ENCODE results near the gene COBL. TPM values are rescaled to one million over a fixed set of nuclear protein-coding genes. Genes with fewer than 3 reads are reported as not detected.

Gene COBL
- total RNA-seq, 1 donor from 2014 or later: 53.2 TPM

- no peaks in the 10 kb centered on the region for H3K9me3 ChIP-seq (ENCODE audit: control insufficient read depth in 3 of 3, low read length in 3 of 3)
- no peaks in the 10 kb centered on the region for H3K27me3 ChIP-seq (ENCODE audit: control insufficient read depth in 3 of 3, insufficient read depth in 3 of 3, low read length in 3 of 3)
- H3K36me3 ChIP-seq (ENCODE audit: control insufficient read depth in 3 of 3, insufficient read depth in 3 of 3, low read length in 3 of 3): no peaks in the 10 kb centered on the region
- H3K9ac ChIP-seq (ENCODE audit: low read depth in 1 of 3, low read length in 3 of 3): peak overlapping the region in 2 of 3 donors; percentile 61 to 70
- H3K27ac ChIP-seq (ENCODE audit: low read depth, low read length): no peak overlapping the region
- H3K4me1 ChIP-seq (ENCODE audit: control insufficient read depth in 3 of 3, insufficient read depth in 3 of 3, low read length in 3 of 3): peaks cover 35 to 84% (median 51%) of the 10 kb centered on the region in 3 donors
- H3K4me3 ChIP-seq (ENCODE audit: low read length in 3 of 3): peak overlapping the region in 2 of 3 donors; percentile 58 to 59
These were observed 86.8 kb downstream of the COBL start for GRCh38 chr7:51229620-51230323.

GRCh38 chr7:51229106-51229537, 87.5 kb downstream of the COBL start:
- peak overlapping the region; percentile 61 to 77 (median 70) for H3K9ac ChIP-seq (ENCODE audit: low read depth in 1 of 3, low read length in 3 of 3)
- H3K27ac ChIP-seq (ENCODE audit: low read depth, low read length): peak overlapping the region; percentile 53
- no peaks in the 10 kb centered on the region for H3K27me3 ChIP-seq (ENCODE audit: control insufficient read depth in 3 of 3, insufficient read depth in 3 of 3, low read length in 3 of 3)
- no peaks in the 10 kb centered on the region for H3K9me3 ChIP-seq (ENCODE audit: control insufficient read depth in 3 of 3, low read length in 3 of 3)
- H3K36me3 ChIP-seq (ENCODE audit: control insufficient read depth in 3 of 3, insufficient read depth in 3 of 3, low read length in 3 of 3): no peaks in the 10 kb centered on the region
- peaks cover 33 to 79% (median 44%) of the 10 kb centered on the region in 3 donors for H3K4me1 ChIP-seq (ENCODE audit: control insufficient read depth in 3 of 3, insufficient read depth in 3 of 3, low read length in 3 of 3)
- peak overlapping the region; percentile 58 to 66 (median 59) for H3K4me3 ChIP-seq (ENCODE audit: low read length in 3 of 3)

GRCh38 chr7:51228386-51228958, 88.1 kb downstream of the COBL start:
- Histone ChIP-seq H3K36me3 (ENCODE audit: control insufficient read depth in 3 of 3, insufficient read depth in 3 of 3, low read length in 3 of 3) (no peaks in the 10 kb centered on the region), H3K27me3 (ENCODE audit: control insufficient read depth in 3 of 3, insufficient read depth in 3 of 3, low read length in 3 of 3) (no peaks in the 10 kb centered on the region), H3K9me3 (ENCODE audit: control insufficient read depth in 3 of 3, low read length in 3 of 3) (no peaks in the 10 kb centered on the region), H3K4me3 (ENCODE audit: low read length in 3 of 3) (peak overlapping the region in 2 of 3 donors; percentile 59 to 66), H3K4me1 (ENCODE audit: control insufficient read depth in 3 of 3, insufficient read depth in 3 of 3, low read length in 3 of 3) (peaks cover 29 to 80% (median 41%) of the 10 kb centered on the region in 3 donors), H3K27ac (ENCODE audit: low read depth, low read length) (peak overlapping the region; percentile 53), H3K9ac (ENCODE audit: low read depth in 1 of 3, low read length in 3 of 3) (peak overlapping the region; percentile 61 to 77 (median 70))

GRCh38 chr7:51227861-51228260, 88.7 kb downstream of the COBL start:
- Histone ChIP-seq H3K4me3 (ENCODE audit: low read length in 3 of 3) (no peak overlapping the region), H3K27ac (ENCODE audit: low read depth, low read length) (no peak overlapping the region), H3K4me1 (ENCODE audit: control insufficient read depth in 3 of 3, insufficient read depth in 3 of 3, low read length in 3 of 3) (peaks cover 24 to 76% (median 36%) of the 10 kb centered on the region in 3 donors), H3K36me3 (ENCODE audit: control insufficient read depth in 3 of 3, insufficient read depth in 3 of 3, low read length in 3 of 3) (no peaks in the 10 kb centered on the region), H3K9ac (ENCODE audit: low read depth in 1 of 3, low read length in 3 of 3) (no peak overlapping the region), H3K9me3 (ENCODE audit: control insufficient read depth in 3 of 3, low read length in 3 of 3) (no peaks in the 10 kb centered on the region), H3K27me3 (ENCODE audit: control insufficient read depth in 3 of 3, insufficient read depth in 3 of 3, low read length in 3 of 3) (no peaks in the 10 kb centered on the region)

- peaks cover 24 to 76% (median 36%) of the 10 kb centered on the region in 3 donors for H3K4me1 ChIP-seq (ENCODE audit: control insufficient read depth in 3 of 3, insufficient read depth in 3 of 3, low read length in 3 of 3)
- no peaks in the 10 kb centered on the region for H3K9me3 ChIP-seq (ENCODE audit: control insufficient read depth in 3 of 3, low read length in 3 of 3)
- no peaks in the 10 kb centered on the region for H3K36me3 ChIP-seq (ENCODE audit: control insufficient read depth in 3 of 3, insufficient read depth in 3 of 3, low read length in 3 of 3)
- no peaks in the 10 kb centered on the region for H3K27me3 ChIP-seq (ENCODE audit: control insufficient read depth in 3 of 3, insufficient read depth in 3 of 3, low read length in 3 of 3)
- no peak overlapping the region for H3K27ac ChIP-seq (ENCODE audit: low read depth, low read length)
- H3K4me3 ChIP-seq (ENCODE audit: low read length in 3 of 3): no peak overlapping the region
- no peak overlapping the region for H3K9ac ChIP-seq (ENCODE audit: low read depth in 1 of 3, low read length in 3 of 3)
These were observed 89.6 kb downstream of the COBL start for GRCh38 chr7:51226916-51227535.

- Histone ChIP-seq H3K4me3 (ENCODE audit: low read length in 3 of 3) (no peak overlapping the region), H3K27ac (ENCODE audit: low read depth, low read length) (no peak overlapping the region)
These were observed 90.4 kb downstream of the COBL start for GRCh38 chr7:51226063-51226755.

GRCh38 chr7:51224811-51225595, 91.6 kb downstream of the COBL start:
- no peak overlapping the region for H3K27ac ChIP-seq (ENCODE audit: low read depth, low read length)
- H3K9ac ChIP-seq (ENCODE audit: low read depth in 1 of 3, low read length in 3 of 3): no peak overlapping the region
- no peaks in the 10 kb centered on the region for H3K27me3 ChIP-seq (ENCODE audit: control insufficient read depth in 3 of 3, insufficient read depth in 3 of 3, low read length in 3 of 3)
- peaks cover 21 to 57% (median 24%) of the 10 kb centered on the region in 3 donors for H3K4me1 ChIP-seq (ENCODE audit: control insufficient read depth in 3 of 3, insufficient read depth in 3 of 3, low read length in 3 of 3)
- H3K4me3 ChIP-seq (ENCODE audit: low read length in 3 of 3): no peak overlapping the region
- no peaks in the 10 kb centered on the region for H3K9me3 ChIP-seq (ENCODE audit: control insufficient read depth in 3 of 3, low read length in 3 of 3)
- no peaks in the 10 kb centered on the region for H3K36me3 ChIP-seq (ENCODE audit: control insufficient read depth in 3 of 3, insufficient read depth in 3 of 3, low read length in 3 of 3)

More at GRCh38 chr7:51226063-51226755, 90.4 kb downstream of the COBL start:
- Histone ChIP-seq H3K9me3 (ENCODE audit: control insufficient read depth in 3 of 3, low read length in 3 of 3) (no peaks in the 10 kb centered on the region), H3K4me1 (ENCODE audit: control insufficient read depth in 3 of 3, insufficient read depth in 3 of 3, low read length in 3 of 3) (peaks cover 24 to 68% (median 30%) of the 10 kb centered on the region in 3 donors), H3K36me3 (ENCODE audit: control insufficient read depth in 3 of 3, insufficient read depth in 3 of 3, low read length in 3 of 3) (no peaks in the 10 kb centered on the region), H3K9ac (ENCODE audit: low read depth in 1 of 3, low read length in 3 of 3) (no peak overlapping the region), H3K27me3 (ENCODE audit: control insufficient read depth in 3 of 3, insufficient read depth in 3 of 3, low read length in 3 of 3) (no peaks in the 10 kb centered on the region)

GRCh38 chr7:51223505-51223904, 93.1 kb downstream of the COBL start:
- Histone ChIP-seq H3K27ac (ENCODE audit: low read depth, low read length) (no peak overlapping the region), H3K4me1 (ENCODE audit: control insufficient read depth in 3 of 3, insufficient read depth in 3 of 3, low read length in 3 of 3) (peaks cover 8 to 42% (median 12%) of the 10 kb centered on the region in 3 donors), H3K4me3 (ENCODE audit: low read length in 3 of 3) (no peak overlapping the region), H3K9ac (ENCODE audit: low read depth in 1 of 3, low read length in 3 of 3) (no peak overlapping the region), H3K36me3 (ENCODE audit: control insufficient read depth in 3 of 3, insufficient read depth in 3 of 3, low read length in 3 of 3) (no peaks in the 10 kb centered on the region), H3K27me3 (ENCODE audit: control insufficient read depth in 3 of 3, insufficient read depth in 3 of 3, low read length in 3 of 3) (no peaks in the 10 kb centered on the region), H3K9me3 (ENCODE audit: control insufficient read depth in 3 of 3, low read length in 3 of 3) (no peaks in the 10 kb centered on the region)

- no peak overlapping the region for H3K27ac ChIP-seq (ENCODE audit: low read depth, low read length)
- no peak overlapping the region for H3K9ac ChIP-seq (ENCODE audit: low read depth in 1 of 3, low read length in 3 of 3)
- H3K4me1 ChIP-seq (ENCODE audit: control insufficient read depth in 3 of 3, insufficient read depth in 3 of 3, low read length in 3 of 3): peaks cover 8 to 39% (median 11%) of the 10 kb centered on the region in 3 donors
- no peaks in the 10 kb centered on the region for H3K36me3 ChIP-seq (ENCODE audit: control insufficient read depth in 3 of 3, insufficient read depth in 3 of 3, low read length in 3 of 3)
- H3K9me3 ChIP-seq (ENCODE audit: control insufficient read depth in 3 of 3, low read length in 3 of 3): no peaks in the 10 kb centered on the region
- H3K27me3 ChIP-seq (ENCODE audit: control insufficient read depth in 3 of 3, insufficient read depth in 3 of 3, low read length in 3 of 3): no peaks in the 10 kb centered on the region
- no peak overlapping the region for H3K4me3 ChIP-seq (ENCODE audit: low read length in 3 of 3)
These were observed 93.7 kb downstream of the COBL start for GRCh38 chr7:51222916-51223315.

Measured in skeletal muscle tissue (tissue), 4 donors.